Measurements from ENCODE around the gene CFAP20.
A peak's percentile ranks its signal among the peaks of the same experiment; 100 is the strongest.

The CFAP20 gene

DNA sequence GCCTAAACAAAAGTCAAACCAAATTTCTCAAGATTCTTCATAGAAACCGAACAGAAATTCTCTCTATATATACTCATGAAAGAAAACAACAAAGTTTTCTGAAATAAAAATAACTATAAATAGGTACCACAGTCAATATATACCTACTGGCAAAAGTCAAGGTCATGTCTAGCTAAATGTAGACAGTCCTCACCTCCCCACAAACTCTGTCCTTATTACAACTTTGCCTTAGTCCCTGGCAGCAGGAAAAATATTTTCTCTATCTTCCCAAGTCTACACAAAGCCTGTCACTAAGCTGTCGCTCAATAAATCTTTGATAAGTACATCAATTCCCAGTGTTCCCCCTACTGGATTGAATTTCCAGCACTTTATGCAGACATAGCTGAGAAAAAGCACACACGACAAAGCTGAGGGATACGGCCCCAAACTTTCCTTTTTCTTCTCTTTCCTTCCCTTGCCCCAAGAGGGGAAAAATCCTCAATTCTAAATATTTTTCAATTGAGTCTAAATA is 2.7 kb downstream of the CFAP20 start:
- Histone ChIP-seq H3K4me3 (ENCODE audit: low read length) (peak overlapping the region; percentile 77), H3K9me2 (replicated peaks; ENCODE audit: control insufficient read depth, low read length) (no peaks in the 10 kb centered on the region), H3K4me1 (ENCODE audit: control insufficient read depth, low read length) (peaks cover 55% of the 10 kb centered on the region), H4K20me1 (ENCODE audit: control insufficient read depth, insufficient read depth, low read depth, low read length) (peaks cover 41% of the 10 kb centered on the region), H3K27me3 (ENCODE audit: control insufficient read depth, low read length) (no peaks in the 10 kb centered on the region), H3F3A (ENCODE audit: control insufficient read depth, insufficient read depth) (peaks cover 8% of the 10 kb centered on the region), H3K4me2 (ENCODE audit: low read length) (peak overlapping the region; percentile 96), H3K9me3 (ENCODE audit: control insufficient read depth, insufficient read depth, low read length) (no peaks in the 10 kb centered on the region), H3K79me2 (ENCODE audit: control insufficient read depth, low read length) (peaks cover 74% of the 10 kb centered on the region), H3K36me3 (ENCODE audit: control insufficient read depth, low read length) (peaks cover 17% of the 10 kb centered on the region), H3K27ac (ENCODE audit: low read depth, low read length) (no peak overlapping the region)
- TF ChIP-seq CTCF (IDR thresholded peaks at IDR 0.05; ENCODE audit: low read depth, low read length, poor library complexity, severe bottlenecking) (no peak), EZH2phosphoT487 (IDR thresholded peaks at IDR 0.05; ENCODE audit: borderline replicate concordance, low read length) (no peak)

GRCh38 chr16:58125781-58126335 is 3.3 kb downstream of the CFAP20 start:
- TF ChIP-seq EZH2phosphoT487 (IDR thresholded peaks at IDR 0.05; ENCODE audit: borderline replicate concordance, low read length) (no peak), CTCF (IDR thresholded peaks at IDR 0.05; ENCODE audit: low read depth, low read length, poor library complexity, severe bottlenecking) (no peak)
- no peaks in the 10 kb centered on the region for H3K27me3 ChIP-seq (ENCODE audit: control insufficient read depth, low read length)
- H3K9me2 ChIP-seq (replicated peaks; ENCODE audit: control insufficient read depth, low read length): no peaks in the 10 kb centered on the region
- H3K36me3 ChIP-seq (ENCODE audit: control insufficient read depth, low read length): peaks cover 20% of the 10 kb centered on the region
- no peak overlapping the region for H3K27ac ChIP-seq (ENCODE audit: low read depth, low read length)
- peak overlapping the region; percentile 96 for H3K4me2 ChIP-seq (ENCODE audit: low read length)
- H3K4me3 ChIP-seq (ENCODE audit: low read length): peak overlapping the region; percentile 77; the same call in 1 of the 2 replicates
- H3K4me1 ChIP-seq (ENCODE audit: control insufficient read depth, low read length): peaks cover 56% of the 10 kb centered on the region
- H3K79me2 ChIP-seq (ENCODE audit: control insufficient read depth, low read length): peaks cover 80% of the 10 kb centered on the region
- H3K9me3 ChIP-seq (ENCODE audit: control insufficient read depth, insufficient read depth, low read length): no peaks in the 10 kb centered on the region
- peaks cover 8% of the 10 kb centered on the region for H3F3A ChIP-seq (ENCODE audit: control insufficient read depth, insufficient read depth)
- peaks cover 46% of the 10 kb centered on the region for H4K20me1 ChIP-seq (ENCODE audit: control insufficient read depth, insufficient read depth, low read depth, low read length)

- Histone ChIP-seq H3K79me2 (ENCODE audit: control insufficient read depth, low read length) (peaks cover 88% of the 10 kb centered on the region), H3K9me2 (replicated peaks; ENCODE audit: control insufficient read depth, low read length) (no peaks in the 10 kb centered on the region), H4K20me1 (ENCODE audit: control insufficient read depth, insufficient read depth, low read depth, low read length) (peaks cover 55% of the 10 kb centered on the region), H3K4me3 (ENCODE audit: low read length) (no peak overlapping the region), H3K27ac (ENCODE audit: low read depth, low read length) (no peak overlapping the region), H3K27me3 (ENCODE audit: control insufficient read depth, low read length) (no peaks in the 10 kb centered on the region), H3K9me3 (ENCODE audit: control insufficient read depth, insufficient read depth, low read length) (no peaks in the 10 kb centered on the region), H3K4me2 (ENCODE audit: low read length) (no peak overlapping the region), H3K36me3 (ENCODE audit: control insufficient read depth, low read length) (peaks cover 23% of the 10 kb centered on the region), H3K4me1 (ENCODE audit: control insufficient read depth, low read length) (peaks cover 56% of the 10 kb centered on the region), H3F3A (ENCODE audit: control insufficient read depth, insufficient read depth) (peaks cover 8% of the 10 kb centered on the region)
- TF ChIP-seq CTCF (IDR thresholded peaks at IDR 0.05; ENCODE audit: low read depth, low read length, poor library complexity, severe bottlenecking): no peak
- TF ChIP-seq EZH2phosphoT487 (IDR thresholded peaks at IDR 0.05; ENCODE audit: borderline replicate concordance, low read length): no peak
Observed at GRCh38 chr16:58125041-58125440, 4.1 kb downstream of the CFAP20 start.
